Measurements from ENCODE around the gene NAALAD2.
A peak's percentile ranks its signal among the peaks of the same experiment; 100 is the strongest.
"Not testable (repeated sequence)": the region's sequence is repeated elsewhere in the genome, so short reads cannot be mapped to it uniquely, and the experiment has no call there.

NAALAD2 gene

GRCh38 chr11:90192869-90193582 lies 58.6 kb downstream of the NAALAD2 start:
- no peak for DNase-seq

DNA sequence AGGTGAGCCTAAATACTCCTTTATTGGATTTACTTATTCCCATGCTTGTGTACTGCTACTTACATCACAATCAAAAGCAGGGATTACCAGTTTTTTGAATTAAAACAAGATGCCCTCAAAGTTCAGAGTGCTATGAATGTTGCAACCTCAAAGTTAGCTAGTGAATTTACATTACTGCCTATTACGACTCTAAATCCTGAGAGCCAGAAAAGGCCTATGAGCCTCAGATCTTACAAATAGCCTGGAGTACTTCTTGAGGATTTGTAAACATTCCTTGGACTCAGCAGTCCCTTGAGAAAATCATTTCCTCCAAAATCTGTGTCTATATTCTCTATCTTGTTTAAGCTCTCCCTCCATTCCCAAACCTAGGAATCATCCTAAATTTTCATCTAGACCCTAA lies 62.9 kb downstream of the NAALAD2 start:
- no peak for DNase-seq

GRCh38 chr11:90202342-90202741 lies 67.9 kb downstream of the NAALAD2 start:
- no peak for DNase-seq

GRCh38 chr11:90204407-90204806 lies 69.9 kb downstream of the NAALAD2 start:
- no peak for DNase-seq

DNA sequence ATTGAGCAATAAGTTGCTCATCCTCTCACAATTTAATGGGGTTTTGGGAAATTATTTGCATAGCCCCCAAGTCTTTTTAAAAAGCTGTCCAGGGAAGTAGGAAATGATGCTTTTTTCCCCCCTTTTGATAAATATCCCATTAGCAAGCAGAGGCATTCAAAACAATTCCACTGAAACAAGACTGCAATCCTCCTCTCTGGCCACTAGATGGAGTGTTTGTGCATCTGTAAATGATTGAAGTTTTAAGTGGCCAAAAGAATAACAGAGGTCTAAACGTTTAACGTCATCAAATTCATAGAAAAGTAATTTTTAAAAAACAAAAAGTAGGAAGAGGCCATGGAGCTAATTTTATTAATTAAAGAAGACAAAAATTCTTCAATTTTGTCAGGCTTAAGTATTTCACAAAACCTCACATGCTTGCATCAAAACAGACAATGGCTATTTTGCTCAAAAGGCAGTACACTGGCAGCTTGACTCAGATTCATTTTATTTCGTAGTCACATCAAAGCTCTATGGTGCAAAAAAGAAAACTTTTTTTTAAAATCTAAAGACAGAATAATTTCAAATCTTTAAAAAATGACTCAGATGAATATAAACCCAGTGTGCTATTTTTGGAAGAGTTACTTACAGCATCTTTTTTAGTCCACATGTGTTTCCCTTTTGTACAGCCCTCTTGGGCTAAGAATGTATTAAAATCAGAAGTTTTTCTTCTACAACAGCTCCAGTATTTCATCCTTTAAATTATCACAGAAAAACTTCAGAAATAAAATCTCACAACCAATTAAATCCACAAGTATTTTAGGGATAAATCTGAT lies 70.6 kb downstream of the NAALAD2 start:
- DNase-seq, result peak; percentile 36 to 59

GRCh38 chr11:90207992-90208391 lies 73.5 kb downstream of the NAALAD2 start:
- DNase-seq, result not testable (repeated sequence)

- no peak for DNase-seq
These were observed 74.4 kb downstream of the NAALAD2 start for GRCh38 chr11:90208857-90209256.

DNA sequence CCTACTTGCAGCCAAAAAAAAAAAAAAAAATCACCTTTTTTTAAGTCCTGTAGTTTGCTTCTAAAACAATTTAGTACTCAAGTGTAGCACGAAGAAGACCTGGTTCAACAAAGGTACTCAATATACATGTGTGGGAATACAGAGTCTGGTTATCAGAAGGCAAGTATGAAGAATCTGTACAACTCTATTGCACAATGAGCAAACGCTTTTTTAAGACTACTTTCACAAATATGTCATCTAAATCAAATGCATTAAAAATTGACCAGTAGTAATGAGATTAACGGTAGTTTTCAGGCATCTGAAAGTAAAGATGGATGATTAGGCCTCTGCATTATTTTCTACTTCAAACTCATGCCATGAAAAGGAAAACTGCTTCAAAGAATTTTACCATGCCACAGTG lies 78.9 kb downstream of the NAALAD2 start:
- no peak for DNase-seq

DNA sequence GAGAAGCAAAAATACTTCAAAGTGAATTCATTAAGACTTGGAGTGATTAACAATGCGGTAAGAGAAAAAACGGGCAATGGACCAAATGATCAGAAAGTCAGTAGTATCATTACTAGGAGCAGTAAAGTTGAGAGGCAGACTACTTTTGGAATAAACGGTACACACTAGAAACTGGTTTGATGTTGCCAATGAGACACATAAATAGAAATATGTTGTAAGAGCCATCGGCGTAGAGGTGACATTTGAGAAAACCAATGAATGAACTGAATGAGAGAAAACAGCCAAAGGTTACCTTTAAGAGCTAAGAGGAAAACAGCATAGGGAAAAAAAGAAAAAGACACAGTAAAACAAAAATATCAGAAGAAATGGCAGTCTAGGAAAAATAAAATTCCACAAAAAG lies 82.1 kb downstream of the NAALAD2 start:
- DNase-seq, result no peak

- DNase-seq, result no peak
These were observed 84.1 kb downstream of the NAALAD2 start for GRCh38 chr11:90218606-90219005.

DNA sequence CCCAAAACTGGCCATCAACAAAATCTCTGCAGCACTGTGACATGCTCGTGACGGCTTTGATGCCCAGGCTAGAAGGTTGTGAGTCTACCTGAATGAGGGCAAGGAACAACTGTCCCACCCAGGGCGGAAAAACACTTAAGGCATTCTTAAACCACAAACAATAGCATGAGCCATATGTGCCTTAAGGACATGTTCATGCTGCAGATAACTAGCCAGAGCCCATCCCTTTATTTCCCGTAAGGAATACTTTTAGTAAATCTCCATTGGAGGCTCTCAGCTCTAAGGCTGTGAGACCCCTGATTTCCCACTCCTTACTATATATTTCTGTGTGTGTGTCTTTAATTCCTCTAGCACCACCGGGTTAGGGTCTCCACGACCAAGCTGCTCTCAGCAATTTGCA lies 85.0 kb downstream of the NAALAD2 start:
- DNase-seq, result no peak

DNA sequence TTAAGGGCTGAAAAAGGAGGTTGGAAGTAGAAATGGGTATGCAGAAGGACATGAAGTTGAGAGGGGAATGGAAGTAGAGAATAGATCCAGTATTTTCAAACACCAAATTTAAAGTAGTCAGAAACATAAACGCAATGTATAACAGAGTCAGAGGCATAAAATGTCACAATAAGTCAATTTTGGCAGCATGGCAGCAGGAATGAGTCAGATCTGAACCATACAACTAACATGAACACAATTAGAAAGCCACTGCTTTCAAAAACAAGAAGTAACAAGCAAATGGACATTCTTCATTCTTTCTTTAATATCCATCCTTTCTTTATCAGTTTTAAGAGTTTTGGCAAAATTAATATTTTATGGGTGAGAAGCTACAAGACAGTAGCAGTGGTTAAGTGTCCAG lies 85.9 kb downstream of the NAALAD2 start:
- peak in 1 of 2 donors; percentile 30 for DNase-seq

DNA sequence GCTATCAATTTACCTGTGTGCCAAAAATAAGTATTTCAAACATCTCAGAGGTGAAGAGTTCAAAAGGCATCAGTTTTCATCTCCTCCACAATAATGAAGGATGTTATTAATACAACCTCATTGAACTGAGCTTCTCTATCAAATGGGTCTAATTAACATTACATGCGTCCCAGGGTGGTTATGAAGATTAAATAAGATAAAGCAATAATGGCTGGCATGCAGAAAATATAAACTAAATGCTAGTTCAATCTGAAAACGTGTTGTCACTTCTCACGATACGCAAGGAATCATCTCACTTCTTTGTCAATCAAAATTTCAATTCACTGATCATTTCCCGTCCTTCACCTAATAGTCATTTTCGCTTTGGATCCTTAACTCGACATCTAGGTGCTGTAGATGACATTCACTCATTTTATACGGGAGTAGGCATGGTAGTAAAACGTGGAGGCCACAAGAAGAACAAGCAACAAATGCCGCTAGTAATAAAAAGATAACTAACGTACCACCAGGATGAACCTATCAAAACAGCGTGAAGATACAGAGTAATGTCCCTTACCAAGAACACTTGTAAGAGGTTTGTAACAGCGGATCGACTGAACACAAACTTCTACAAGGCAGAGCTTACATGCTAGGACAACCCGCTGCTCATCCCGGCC lies 87.5 kb downstream of the NAALAD2 start:
- DNase-seq, result no peak

DNA sequence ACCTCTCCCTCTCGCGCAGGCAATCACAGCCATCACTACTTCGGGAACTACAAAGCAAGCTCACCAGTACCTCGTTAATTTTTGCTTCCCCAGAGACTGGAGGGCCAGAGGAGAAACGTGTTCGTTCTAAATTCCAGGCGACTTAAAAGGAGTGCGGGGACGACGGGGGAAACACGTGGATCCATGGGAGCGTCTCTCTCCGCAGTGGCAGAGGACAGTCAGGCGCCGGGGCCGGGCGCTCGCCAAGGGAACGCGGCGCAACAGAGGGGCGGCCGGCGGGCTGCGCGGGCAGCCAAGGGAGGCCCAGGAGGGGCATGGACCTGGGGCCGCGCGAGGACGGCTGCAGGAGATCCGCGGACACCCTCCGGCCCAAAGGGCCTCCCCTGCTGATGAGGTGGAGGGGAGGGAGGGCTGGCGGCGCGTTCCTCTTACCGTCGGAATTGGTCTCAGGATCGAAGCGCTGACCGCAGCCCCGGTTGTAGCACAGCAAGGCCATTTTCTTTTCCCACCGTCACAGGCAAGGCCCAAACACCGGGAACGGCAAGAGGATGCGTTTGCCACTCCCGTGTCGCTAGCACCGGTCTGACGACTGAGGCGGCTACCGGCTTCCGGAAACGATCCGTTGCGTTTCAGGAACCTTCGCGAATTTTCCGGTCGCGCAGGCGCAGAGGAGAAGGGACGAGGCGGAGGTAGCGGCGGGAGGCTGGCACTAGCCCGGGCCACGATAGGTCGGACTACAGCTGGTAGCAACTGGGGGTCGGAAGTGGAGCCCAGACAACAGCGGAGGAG lies 88.2 kb downstream of the NAALAD2 start, which contains the start of gene CHORDC1:
CHORDC1 (minus strand) TSS at position 591 of the 789 bp plus-strand sequence; CDS start at position 496, 95 bp downstream.
- peak; percentile 93 to 95 for DNase-seq

GRCh38 chr11:90223248-90223585 lies 88.8 kb downstream of the NAALAD2 start:
- DNase-seq, result no peak

GRCh38 chr11:90228056-90228455 lies 93.6 kb downstream of the NAALAD2 start:
- no peak for DNase-seq

GRCh38 chr11:90229791-90230190 lies 95.3 kb downstream of the NAALAD2 start:
- DNase-seq, result no peak

DNA sequence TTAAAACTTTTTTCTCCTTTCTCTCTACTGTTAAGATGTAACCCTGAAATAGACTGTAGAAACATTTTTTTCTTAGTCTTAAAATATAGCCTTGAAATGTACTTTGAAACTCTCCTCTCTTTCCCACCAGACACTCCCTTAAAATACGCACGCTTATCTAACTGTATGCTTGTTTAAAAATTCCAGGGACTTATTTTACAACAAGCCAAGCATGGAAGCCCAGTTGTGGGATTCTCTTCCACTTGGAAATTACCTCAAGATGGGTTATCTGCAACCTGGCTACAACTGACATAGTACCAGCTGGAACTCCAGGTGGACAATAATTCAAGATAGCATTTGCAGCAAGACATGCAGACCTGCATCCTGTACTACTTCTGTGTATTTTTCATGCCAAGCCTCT lies 100.5 kb downstream of the NAALAD2 start:
- no peak for DNase-seq

DNA sequence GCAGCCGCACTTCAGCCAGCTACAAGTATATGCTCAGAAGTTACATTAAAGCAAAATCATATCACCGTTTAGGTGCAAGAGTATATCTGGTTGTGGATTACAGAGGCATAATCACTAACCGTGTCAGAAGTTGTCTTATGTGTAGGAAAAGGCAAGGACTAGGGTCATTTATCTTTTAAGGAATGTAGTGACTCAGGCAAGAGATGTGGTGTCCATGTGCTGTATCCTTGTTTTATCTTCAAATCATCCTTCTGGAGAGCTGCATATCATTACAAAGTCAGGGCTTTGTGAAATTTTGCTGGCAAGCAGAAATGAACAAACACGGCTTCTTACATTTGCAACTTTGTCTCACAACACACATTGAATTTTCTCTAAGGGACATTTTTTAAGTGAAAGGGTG lies 101.1 kb downstream of the NAALAD2 start:
- no peak for DNase-seq

- DNase-seq, result no peak
These were observed 102.5 kb downstream of the NAALAD2 start for GRCh38 chr11:90237004-90237403.

- not testable (repeated sequence) for DNase-seq
These were observed 105.6 kb downstream of the NAALAD2 start for GRCh38 chr11:90239967-90240636.

- no peak for DNase-seq
These were observed 107.0 kb downstream of the NAALAD2 start for GRCh38 chr11:90241414-90241813.
